K562 (cell line): Measurements from ENCODE around the gene TRIM38. TPM values are rescaled to one million over a fixed set of nuclear protein-coding genes. Genes with fewer than 3 reads are reported as not detected.

Experiments used
- ATAC-seq: fragments of 200-7000 bp; cut with Tn5 transposase; 3 replicates; pipeline ENCODE4 v1.9.1; 2020; ENCODE audit warnings: moderate library complexity
- BruUV-seq: library from RNA; stranded (reverse); fragments of 400-500 nt; replicated peaks from 2 replicates; lab custom pipeline; 2021; lab: Mats Ljungman, UMichigan
- CTCF ChIA-PET: fragments of 300-600 bp; formaldehyde crosslinking; extraction: SDS; loops from one replicate; lab custom pipeline; 2021; ENCODE audit warnings: low intra/inter-chr PET ratio; lab: Yijun Ruan, JAX
- POLR2A ChIA-PET: fragments of 300-600, 350-650 bp; sonication (Branson Sonifier 250); formaldehyde crosslinking; extraction: SDS; loops from one replicate; lab custom pipeline; 2021; ENCODE audit warnings: antibody characterized with exemption, inconsistent platforms; lab: Yijun Ruan, JAX
- DNase-seq, 4 experiments: peaks; one replicate each; pipeline versions ENCODE4 v3.0.0 to v3.0.0-alpha.2; 2011 to 2018; ENCODE audit warnings: low spot score in 3 of 4, mixed read lengths in 3 of 4; ENCODE audit errors: extremely low read depth in 1 of 4
- FAIRE-seq: peaks from 2 replicates; lab custom pipeline; 2011; peaks lifted over from hg19 to GRCh38; lab: Jason Lieb, UNC
- H2AFZ ChIP-seq: 2 replicates; pipeline ENCODE4 v1.6.0; 2011; ENCODE audit warnings: low read depth, low read length, control low read depth, inconsistent platforms
- H3K27ac ChIP-seq: fragments of 200-600 bp; 3 replicates; pipeline ENCODE4 v1.8.0; 2011; ENCODE audit warnings: low read depth, mild to moderate bottlenecking, control low read depth, inconsistent platforms, low read length, moderate library complexity, mixed read lengths; ENCODE audit errors: extremely low read depth
- H3K27me3 ChIP-seq, 2 experiments: fragments of 300-600 bp in 1 of 2; 2 replicates in 1 of 2; 3 replicates in 1 of 2; pipeline versions ENCODE4 v1.6.0 to v1.8.0; 2011; ENCODE audit warnings: inconsistent platforms in 2 of 2, low read length in 2 of 2, mild to moderate bottlenecking in 1 of 2, mixed read lengths in 1 of 2, moderate library complexity in 1 of 2; ENCODE audit not compliant: control insufficient read depth in 2 of 2, insufficient read depth in 2 of 2
- H3K36me3 ChIP-seq: fragments of 300-600 bp; 3 replicates; pipeline ENCODE4 v1.8.0; 2011; ENCODE audit warnings: mild to moderate bottlenecking, low read length, inconsistent platforms; ENCODE audit not compliant: control insufficient read depth, insufficient read depth
- H3K4me1 ChIP-seq, 2 experiments: fragments of 200-600 bp in 1 of 2; replicated peaks in 1 of 2; 2 replicates in 1 of 2; 3 replicates in 1 of 2; pipeline versions ENCODE4 v1.5.1 to v1.8.0; 2011; ENCODE audit warnings: inconsistent platforms in 2 of 2, low read length in 2 of 2, mild to moderate bottlenecking in 1 of 2, mixed read lengths in 1 of 2, moderate library complexity in 1 of 2; ENCODE audit not compliant: control insufficient read depth in 2 of 2, insufficient read depth in 2 of 2
- H3K4me2 ChIP-seq: 2 replicates; pipeline ENCODE4 v1.6.1; 2011; ENCODE audit warnings: low read length, control low read depth, inconsistent platforms, mixed read lengths; ENCODE audit not compliant: insufficient read depth
- H3K4me3 ChIP-seq: fragments of 200-600 bp; sonication (generic), shearing (Covaris generic); 2 replicates; pipeline ENCODE4 v1.5.1; 2016; ENCODE audit warnings: control low read depth, inconsistent platforms
- H3K79me2 ChIP-seq: fragments of 200-600 bp; 3 replicates; pipeline ENCODE4 v1.8.0; 2011; ENCODE audit warnings: low read length, inconsistent platforms; ENCODE audit not compliant: control insufficient read depth, insufficient read depth
- H3K9ac ChIP-seq, 2 experiments: 2 replicates each; pipeline versions ENCODE4 v1.6.0 to v1.6.1; 2011; ENCODE audit warnings: low read depth in 2 of 2, low read length in 2 of 2, control low read depth in 1 of 2, inconsistent platforms in 1 of 2, mild to moderate bottlenecking in 1 of 2, mixed read lengths in 1 of 2; ENCODE audit not compliant: insufficient read depth in 1 of 2
- H3K9me1 ChIP-seq: one replicate; pipeline ENCODE4 v1.6.0; 2011; ENCODE audit warnings: inconsistent platforms, mild to moderate bottlenecking, low read length, moderate library complexity; ENCODE audit not compliant: control insufficient read depth, insufficient read depth
- H3K9me3 ChIP-seq: replicated peaks from 2 replicates; pipeline ENCODE4 v1.5.1; 2011; ENCODE audit warnings: low read depth, low read length, inconsistent platforms; ENCODE audit not compliant: control insufficient read depth, insufficient read depth
- H4K20me1 ChIP-seq: replicated peaks from 2 replicates; pipeline ENCODE4 v1.6.1; 2011; ENCODE audit warnings: low read length, inconsistent platforms, mixed read lengths; ENCODE audit not compliant: control insufficient read depth, insufficient read depth
- AFF1 ChIP-seq, 2 experiments: fragments of 450-650 bp; IDR thresholded peaks; 2 replicates each; pipeline ENCODE4 v1.6.1; 2018; ENCODE audit warnings: mild to moderate bottlenecking in 2 of 2, low read depth in 1 of 2; ENCODE audit not compliant: partially characterized antibody in 2 of 2
- BRF1 ChIP-seq: IDR thresholded peaks from 3 replicates; pipeline ENCODE4 v1.6.1; 2011; ENCODE audit warnings: borderline replicate concordance, mild to moderate bottlenecking; ENCODE audit not compliant: insufficient read length; ENCODE audit errors: extremely low read depth
- CBX8 ChIP-seq: fragments of 200-600 bp; sonication (generic); IDR thresholded peaks from 2 replicates; pipeline ENCODE4 v1.6.1; 2012; ENCODE audit warnings: borderline replicate concordance, mixed run types, low read depth, mild to moderate bottlenecking, moderate library complexity, mixed read lengths, low read length, control low read depth, inconsistent platforms; ENCODE audit not compliant: poor library complexity, severe bottlenecking; ENCODE audit errors: extremely low read depth
- ETS1 ChIP-seq: conservative IDR thresholded peaks from 2 replicates; pipeline ENCODE4 v1.6.1; 2011; ENCODE audit warnings: low read depth, mild to moderate bottlenecking, low read length; ENCODE audit not compliant: control insufficient read depth
- FOXP1 ChIP-seq: sonication (generic); formaldehyde crosslinking; IDR thresholded peaks from 2 replicates; pipeline ENCODE4 v1.8.0; 2022; ENCODE audit warnings: mild to moderate bottlenecking, missing genetic modification reagents
- GABPB1 ChIP-seq: sonication (generic); formaldehyde crosslinking; IDR thresholded peaks from 2 replicates; pipeline ENCODE4 v1.8.0; 2022; ENCODE audit warnings: mild to moderate bottlenecking, missing genetic modification reagents
- HLTF ChIP-seq: fragments of 450-650 bp; IDR thresholded peaks from 2 replicates; pipeline ENCODE4 v1.6.1; 2016
- HOXB6 ChIP-seq: fragments of 250-450 bp; sonication (Bioruptor Pico); IDR thresholded peaks from 2 replicates; pipeline ENCODE4 v1.5.1; 2022; ENCODE audit warnings: mild to moderate bottlenecking, borderline replicate concordance
- KAT8 ChIP-seq: fragments of 450-650 bp; IDR thresholded peaks from 2 replicates; pipeline ENCODE4 v1.6.1; 2016; ENCODE audit warnings: low read depth, mild to moderate bottlenecking
- KDM5B ChIP-seq: fragments of 200-600 bp; sonication (generic); IDR thresholded peaks from 2 replicates; pipeline ENCODE4 v1.6.1; 2012; ENCODE audit warnings: low read depth, mild to moderate bottlenecking, moderate library complexity, low read length, control low read depth, inconsistent platforms; ENCODE audit not compliant: insufficient replicate concordance
- KLF6 ChIP-seq: fragments of 250-450 bp; sonication (Bioruptor Pico); IDR thresholded peaks from 2 replicates; pipeline ENCODE4 v1.4.0; 2020; ENCODE audit warnings: mild to moderate bottlenecking, moderate library complexity, borderline replicate concordance
- NR1H2 ChIP-seq: sonication (generic); formaldehyde crosslinking; IDR thresholded peaks from 2 replicates; pipeline ENCODE4 v1.4.0; 2020; ENCODE audit warnings: mild to moderate bottlenecking, missing genetic modification reagents
- NR2C2 ChIP-seq, 2 experiments: fragments of 200-800 bp in 1 of 2; sonication (Bioruptor generic) in 1 of 2; sonication (generic) in 1 of 2; formaldehyde crosslinking in 1 of 2; IDR thresholded peaks; 2 replicates each; pipeline versions ENCODE4 v1.6.1 to v1.8.0; 2016 to 2022; ENCODE audit warnings: mild to moderate bottlenecking in 1 of 2, missing compliant biosample characterization in 1 of 2, missing genetic modification characterization in 1 of 2, missing genetic modification reagents in 1 of 2
- SNRNP70 ChIP-seq: fragments of 200-400 bp; formaldehyde crosslinking; optimal IDR thresholded peaks from 2 replicates; pipeline ENCODE3; 2017; ENCODE audit warnings: low read depth, low read length
- SRSF3 ChIP-seq: fragments of 200-400 bp; formaldehyde crosslinking; IDR thresholded peaks from 2 replicates; pipeline ENCODE4 v1.6.1; 2016; ENCODE audit warnings: mild to moderate bottlenecking, low read length, moderate library complexity; ENCODE audit not compliant: insufficient read depth
- ZNF12 ChIP-seq: sonication (generic); formaldehyde crosslinking; IDR thresholded peaks from 2 replicates; pipeline ENCODE4 v1.4.0; 2020; ENCODE audit warnings: mild to moderate bottlenecking, missing genetic modification reagents
- ZNF436 ChIP-seq: fragments of 250-450, 450-650 bp; sonication (Bioruptor Pico); formaldehyde crosslinking; IDR thresholded peaks from 2 replicates; pipeline ENCODE4 v1.7.0; 2020; ENCODE audit warnings: mild to moderate bottlenecking
- ZNF830 ChIP-seq: fragments of 250-450 bp; sonication (Bioruptor Pico); IDR thresholded peaks from 2 replicates; pipeline ENCODE4 v1.5.0; 2021; ENCODE audit warnings: mild to moderate bottlenecking
- in situ Hi-C: fragments of 300-500 bp; cut with MboI; formaldehyde crosslinking; loops from 4 replicates; pipeline ENCODE4 v1.15.0; 2018; ENCODE audit warnings: inconsistent platforms, mixed read lengths
- intact Hi-C: fragments of 100-400 bp; cut with micrococcal nuclease; formaldehyde crosslinking; loops from 2 replicates; pipeline ENCODE4 v1.14.2; 2022
- polyA plus RNA-seq, 8 experiments: library from polyadenylated mRNA; depleted of rRNA in 4 of 8; stranded (reverse) in 5 of 8; unstranded in 3 of 8; fragments of >200 nt; fragmentation: Nextera tagmentation in 2 of 8; fragmentation: Illumina TruSeq in 1 of 8; extraction: Ambion mirVana in 2 of 8; extraction: Trizol in 1 of 8; gene quantifications; 2 replicates each; pipeline versions ENCODE4 v1.2.1 to v1.2.3, GENCODE V29; 2011 to 2014; ENCODE audit warnings: inconsistent platforms in 1 of 8, missing spikeins in 1 of 8
- total RNA-seq, 7 experiments: library from RNA; depleted of rRNA in 6 of 7; stranded (reverse); fragments of >200 nt in 6 of 7; fragmentation: Illumina TruSeq in 2 of 7; extraction: Trizol in 2 of 7; gene quantifications; 2 replicates each; pipeline versions ENCODE4 v1.2.1 to v1.2.3, GENCODE V29; 2011 to 2021; ENCODE audit warnings: low replicate concordance in 1 of 7

Gene TRIM38
- total and polyA plus RNA-seq, 9 of the 15 experiments (the other 6 are each of a cell fraction or from before 2014, with no cell fraction given) = 1.7 to 6.7 (median 6.3) TPM

DNA sequence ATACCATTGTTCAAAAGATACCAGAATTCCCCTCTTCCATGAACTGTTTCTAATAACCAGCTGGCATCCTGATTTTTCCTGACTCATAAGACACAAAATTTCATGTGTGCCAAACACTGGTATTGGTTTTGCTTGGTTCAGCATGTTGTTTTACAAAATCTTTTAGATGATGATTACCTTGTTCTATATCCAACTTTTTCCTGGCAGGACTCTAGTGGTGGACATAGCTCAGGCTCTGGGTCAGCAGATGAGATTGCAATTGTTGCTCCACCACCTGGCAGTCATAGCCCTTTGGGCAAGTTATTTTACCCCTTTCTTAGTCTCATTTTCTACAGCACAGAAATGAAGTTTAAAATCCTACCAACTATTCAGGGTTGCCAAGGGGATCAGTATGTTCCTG lies 6.2 kb downstream of the TRIM38 start:
- H3K9me1 ChIP-seq = no peaks in the 10 kb centered on the region
- intact Hi-C loops = no loop called here
- TF ChIP-seq SNRNP70 (no peak), KDM5B (no peak), NR2C2 (CRISPR knock-in tag; IDR thresholded peaks at IDR 0.05) (no peak), NR2C2 (tag; IDR thresholded peaks at IDR 0.05) (no peak), ETS1 (no peak), AFF1 (IDR thresholded peaks at IDR 0.05; ENCODE audit: low read depth in 1 of 2, partially characterized antibody in 2 of 2) (no peak), ZNF436 (CRISPR knock-in tag) (no peak), FOXP1 (CRISPR knock-in tag) (no peak), BRF1 (no peak), ZNF830 (CRISPR knock-in tag) (no peak), KAT8 (no peak), GABPB1 (no peak), NR1H2 (no peak), CBX8 (no peak), KLF6 (CRISPR knock-in tag) (no peak), HOXB6 (CRISPR knock-in tag) (no peak), HLTF (no peak), SRSF3 (no peak), ZNF12 (no peak)
- TF ChIP-seq, all 486 proteins: peak for 0
- ATAC-seq = no peak
- H3K79me2 ChIP-seq = peaks cover 2% of the 10 kb centered on the region; the same call in 2 of the 3 replicates
- H4K20me1 ChIP-seq = peaks cover 10% of the 10 kb centered on the region
- H3K27ac ChIP-seq = no peak overlapping the region
- in situ Hi-C loops = no loop called here
- DNase-seq = no peak
- FAIRE-seq = no peak
- no peak overlapping the region for H3K4me3 ChIP-seq
- BruUV-seq = no TSS peak
- H3K9ac ChIP-seq = no peak overlapping the region
- H2AFZ ChIP-seq = no peak overlapping the region
- H3K9me3 ChIP-seq = no peaks in the 10 kb centered on the region
- H3K4me1 ChIP-seq = peaks cover 8 to 16% of the 10 kb centered on the region in 2 experiments
- ChIA-PET POLR2A (interaction anchor here (1.4 to 2.5 kb wide), 3 partner anchors 12 to 57 kb away, joined by 3 to 20 read pairs (median 6); no protein-coding TSS in a partner anchor), CTCF (no interaction called here)
- no peaks in the 10 kb centered on the region for H3K27me3 ChIP-seq
- no peak overlapping the region for H3K4me2 ChIP-seq
- peaks cover 67% of the 10 kb centered on the region for H3K36me3 ChIP-seq
